Tibial nerve (tissue), 4 donors: ENCODE measurements around the gene TEX19. TPM values are rescaled to one million over a fixed set of nuclear protein-coding genes. Genes with fewer than 3 reads are reported as not detected.
A peak's percentile ranks its signal among the peaks of the same experiment; 100 is the strongest.
"Not testable (repeated sequence)": the region's sequence is repeated elsewhere in the genome, so short reads cannot be mapped to it uniquely, and the experiment has no call there.

Source experiments
- DNase-seq, 2 donors: peaks; one replicate each; pipeline ENCODE4 v3.0.0-alpha.2; 2019; ENCODE audit warnings: low spot score in 2 of 2
- H3K27ac ChIP-seq, 4 donors: fragments of 200-600 bp; sonication (generic) in 3 of 4; one replicate each; pipeline ENCODE4 v1.5.1; 2017 to 2019; ENCODE audit warnings: mild to moderate bottlenecking in 1 of 4
- H3K27me3 ChIP-seq, 2 donors: fragments of 200-600 bp; sonication (generic) in 1 of 2; one replicate each; pipeline versions ENCODE4 v1.5.1 to v1.6.0; 2017 to 2019
- H3K36me3 ChIP-seq, 3 donors: fragments of 200-600 bp; sonication (generic); one replicate each; pipeline ENCODE4 v1.5.1; 2018 to 2019
- H3K4me1 ChIP-seq, 4 donors: fragments of 200-600 bp; sonication (generic) in 3 of 4; one replicate each; pipeline ENCODE4 v1.5.1; 2017 to 2019
- H3K4me3 ChIP-seq, 4 donors: fragments of 200-600 bp; sonication (generic) in 3 of 4; one replicate each; pipeline ENCODE4 v1.5.1; 2017 to 2019; ENCODE audit warnings: mild to moderate bottlenecking in 1 of 4, moderate library complexity in 1 of 4
- H3K9me3 ChIP-seq, 4 donors: fragments of 200-600 bp; sonication (generic) in 3 of 4; one replicate each; pipeline ENCODE4 v1.5.1; 2017 to 2019
- EP300 ChIP-seq, 2 donors: sonication (generic); formaldehyde crosslinking; IDR thresholded peaks; one replicate each; pipeline ENCODE4 v1.6.1; 2017; ENCODE audit warnings: antibody characterized with exemption in 2 of 2, mild to moderate bottlenecking in 1 of 2
- POLR2A ChIP-seq, 2 donors: fragments of 450-650 bp; IDR thresholded peaks; one replicate each; pipeline ENCODE4 v1.6.1; 2017; ENCODE audit warnings: antibody characterized with exemption in 2 of 2, mild to moderate bottlenecking in 2 of 2, moderate library complexity in 2 of 2
- WGBS, 2 donors: methylation state at CpG; one replicate each; pipeline ENCODE4 v1.1.5; 2018; 5-methylcytosine and 5-hydroxymethylcytosine counted together
- total RNA-seq, 4 donors: library from RNA; depleted of rRNA; stranded (reverse); fragments of >200 nt; gene quantifications; one replicate each; pipeline ENCODE4 v1.1.0, GENCODE V29; 2016
- TF ChIP-seq, protein P1 (sequence below), 5 experiments: fragments of 200-600 bp in 3 of 5; fragments of 450-650 bp in 2 of 5; sonication (generic) in 3 of 5; IDR thresholded peaks; one replicate each; pipeline ENCODE4 v1.5.1; 2016 to 2019; ENCODE audit warnings: antibody characterized with exemption in 5 of 5, mild to moderate bottlenecking in 3 of 5, moderate library complexity in 2 of 5

The TEX19 gene
- total RNA-seq, 4 donors from 2014 or later = not detected

- 93 to 95% methylated on average over 7 of the region's 7 CpGs for WGBS, 2 donors
- no peaks in the 10 kb centered on the region for H3K9me3 ChIP-seq
- no peaks in the 10 kb centered on the region for H3K36me3 ChIP-seq
- H3K27ac ChIP-seq = no peak overlapping the region
- TF ChIP-seq EP300 (IDR thresholded peaks at IDR 0.05) (no peak), POLR2A (IDR thresholded peaks at IDR 0.05) (no peak)
- TF ChIP-seq, protein P1, sequence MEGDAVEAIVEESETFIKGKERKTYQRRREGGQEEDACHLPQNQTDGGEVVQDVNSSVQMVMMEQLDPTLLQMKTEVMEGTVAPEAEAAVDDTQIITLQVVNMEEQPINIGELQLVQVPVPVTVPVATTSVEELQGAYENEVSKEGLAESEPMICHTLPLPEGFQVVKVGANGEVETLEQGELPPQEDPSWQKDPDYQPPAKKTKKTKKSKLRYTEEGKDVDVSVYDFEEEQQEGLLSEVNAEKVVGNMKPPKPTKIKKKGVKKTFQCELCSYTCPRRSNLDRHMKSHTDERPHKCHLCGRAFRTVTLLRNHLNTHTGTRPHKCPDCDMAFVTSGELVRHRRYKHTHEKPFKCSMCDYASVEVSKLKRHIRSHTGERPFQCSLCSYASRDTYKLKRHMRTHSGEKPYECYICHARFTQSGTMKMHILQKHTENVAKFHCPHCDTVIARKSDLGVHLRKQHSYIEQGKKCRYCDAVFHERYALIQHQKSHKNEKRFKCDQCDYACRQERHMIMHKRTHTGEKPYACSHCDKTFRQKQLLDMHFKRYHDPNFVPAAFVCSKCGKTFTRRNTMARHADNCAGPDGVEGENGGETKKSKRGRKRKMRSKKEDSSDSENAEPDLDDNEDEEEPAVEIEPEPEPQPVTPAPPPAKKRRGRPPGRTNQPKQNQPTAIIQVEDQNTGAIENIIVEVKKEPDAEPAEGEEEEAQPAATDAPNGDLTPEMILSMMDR (IDR thresholded peaks at IDR 0.05) = no peak
- peaks cover 0 to 27% (median 8%) of the 10 kb centered on the region in 4 donors for H3K4me1 ChIP-seq
- peaks cover 0 to 77% of the 10 kb centered on the region in 2 donors for H3K27me3 ChIP-seq
- H3K4me3 ChIP-seq = no peak overlapping the region
- DNase-seq = no peak
These were observed 10.2 kb downstream of the TEX19 start for GRCh38 chr17:82369211-82369610.

DNA sequence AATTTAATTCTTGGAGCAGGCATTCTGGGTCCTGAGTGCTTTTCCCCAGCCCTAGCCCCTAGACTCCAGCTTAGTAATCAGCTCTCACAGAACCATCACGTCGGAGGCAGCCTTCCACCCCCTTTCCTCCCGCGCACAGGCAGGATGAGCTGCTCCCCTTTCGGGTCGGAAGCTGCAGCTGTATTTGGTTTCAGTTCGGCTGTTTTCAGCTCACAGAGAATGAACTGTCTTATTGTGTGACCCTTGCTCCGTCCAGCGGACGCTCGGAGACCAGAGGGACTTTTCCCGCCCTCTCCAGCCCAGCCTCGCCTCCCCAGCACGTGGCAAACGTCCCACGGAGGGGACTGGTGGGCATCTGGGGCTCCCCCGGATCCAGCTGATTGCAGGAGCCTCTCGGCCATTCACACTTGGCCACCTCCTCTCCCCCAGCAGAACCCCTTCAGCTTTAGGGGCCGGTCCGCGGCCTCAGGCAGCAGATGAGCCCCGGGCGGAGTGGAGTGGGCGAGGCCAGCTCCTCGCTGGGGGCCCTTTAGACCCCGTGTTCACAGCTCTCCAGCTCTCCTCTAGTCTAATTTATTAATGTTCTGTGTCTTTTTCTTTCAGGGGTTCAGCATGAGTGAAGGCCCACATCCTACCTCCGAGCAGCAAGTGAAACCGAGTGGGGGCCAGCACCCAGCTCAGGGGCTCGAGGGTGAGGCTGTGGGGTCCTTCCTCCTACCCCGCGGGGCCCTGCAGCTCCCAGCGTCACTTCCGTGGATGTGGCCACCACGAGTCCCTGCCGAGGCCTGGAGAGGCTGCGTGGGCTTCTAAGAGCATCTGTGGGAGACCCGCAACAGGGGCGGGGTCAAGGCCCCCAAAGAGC, 11.7 kb downstream of the TEX19 start:
- H3K4me1 ChIP-seq = peaks cover 0 to 32% (median 8%) of the 10 kb centered on the region in 4 donors
- WGBS, 2 donors = 15 to 28% methylated on average over 33 to 34 of the region's 38 CpGs
- H3K4me3 ChIP-seq = peak overlapping the region; percentile 13 to 44 (median 26)
- TF ChIP-seq POLR2A (IDR thresholded peaks at IDR 0.05) = no peak
- no peak for TF ChIP-seq EP300 (IDR thresholded peaks at IDR 0.05)
- TF ChIP-seq, protein P1 (IDR thresholded peaks at IDR 0.05) = no peak
- H3K9me3 ChIP-seq = no peaks in the 10 kb centered on the region
- H3K27me3 ChIP-seq = peaks cover 0 to 84% of the 10 kb centered on the region in 2 donors
- no peak overlapping the region for H3K27ac ChIP-seq
- DNase-seq = no peak
- no peaks in the 10 kb centered on the region for H3K36me3 ChIP-seq

GRCh38 chr17:82371333-82372248, 12.5 kb downstream of the TEX19 start, which contains the start of gene UTS2R:
Gene UTS2R, plus strand, starts transcription at chr17:82371765. Its CDS starts 2,560 bp downstream, at chr17:82374325.
- Histone ChIP-seq H3K36me3 (no peaks in the 10 kb centered on the region), H3K4me3 (peak within 1 kb of the TSS; percentile 13 to 44 (median 26)), H3K27ac (no peak within 1 kb of the TSS), H3K27me3 (peaks cover 0 to 92% of the 10 kb centered on the region in 2 donors), H3K9me3 (no peaks in the 10 kb centered on the region), H3K4me1 (peaks cover 0 to 32% (median 8%) of the 10 kb centered on the region in 4 donors)
- TF ChIP-seq, protein P1 (IDR thresholded peaks at IDR 0.05) = no peak
- TF ChIP-seq POLR2A (IDR thresholded peaks at IDR 0.05) (no peak), EP300 (IDR thresholded peaks at IDR 0.05) (no peak)
- no peak for DNase-seq
- WGBS, 2 donors = 2 to 9% methylated on average over 28 to 39 of the region's 109 CpGs

DNA sequence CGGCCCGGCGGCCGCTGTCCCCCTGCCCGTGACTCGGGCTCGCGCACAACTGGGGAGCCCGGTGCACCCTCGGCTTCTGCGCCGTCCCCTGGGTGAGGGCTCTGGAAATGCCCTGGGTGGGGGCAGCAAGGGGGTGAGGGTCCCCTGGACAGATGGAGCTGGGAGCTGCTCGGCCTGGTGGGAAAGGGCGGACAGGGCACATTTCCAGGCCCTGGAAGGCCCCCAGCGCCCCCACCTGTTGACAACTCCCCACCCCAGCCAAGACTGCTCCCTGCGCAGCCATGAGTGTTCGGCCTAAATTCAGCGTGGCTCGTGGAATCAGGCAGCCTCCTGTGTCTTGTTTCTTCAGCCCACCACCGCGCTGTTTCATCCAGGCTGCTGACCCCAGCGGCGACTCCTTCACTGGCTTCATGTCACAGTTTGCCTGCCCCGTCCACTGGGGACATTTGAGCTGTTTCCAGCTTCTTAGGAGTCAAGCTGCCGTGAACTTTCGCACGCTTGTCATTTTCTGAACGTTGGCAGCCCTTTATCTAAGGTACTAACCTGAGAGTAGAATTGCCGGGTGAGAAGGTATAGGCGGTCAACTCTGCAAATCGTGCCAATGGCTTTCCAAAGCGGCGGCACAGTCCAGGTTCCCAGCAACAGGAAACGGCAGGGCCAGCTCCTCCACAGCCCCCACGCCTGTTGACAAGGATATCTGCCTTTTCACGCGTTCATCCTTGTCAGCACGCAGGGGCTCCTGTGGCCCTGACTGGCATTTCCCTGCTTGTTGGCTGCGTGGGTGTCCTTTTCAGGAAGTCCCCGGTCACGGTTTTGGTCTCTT, 13.4 kb downstream of the TEX19 start:
- no peak overlapping the region for H3K4me3 ChIP-seq
- H3K36me3 ChIP-seq = no peaks in the 10 kb centered on the region
- 49 to 65% methylated on average over 33 to 41 of the region's 41 CpGs for WGBS, 2 donors
- H3K9me3 ChIP-seq = no peaks in the 10 kb centered on the region
- H3K4me1 ChIP-seq = peaks cover 0 to 32% (median 8%) of the 10 kb centered on the region in 4 donors
- no peak for TF ChIP-seq EP300 (IDR thresholded peaks at IDR 0.05)
- DNase-seq = no peak
- no peak overlapping the region for H3K27ac ChIP-seq
- H3K27me3 ChIP-seq = peaks cover 0 to 87% of the 10 kb centered on the region in 2 donors

DNA sequence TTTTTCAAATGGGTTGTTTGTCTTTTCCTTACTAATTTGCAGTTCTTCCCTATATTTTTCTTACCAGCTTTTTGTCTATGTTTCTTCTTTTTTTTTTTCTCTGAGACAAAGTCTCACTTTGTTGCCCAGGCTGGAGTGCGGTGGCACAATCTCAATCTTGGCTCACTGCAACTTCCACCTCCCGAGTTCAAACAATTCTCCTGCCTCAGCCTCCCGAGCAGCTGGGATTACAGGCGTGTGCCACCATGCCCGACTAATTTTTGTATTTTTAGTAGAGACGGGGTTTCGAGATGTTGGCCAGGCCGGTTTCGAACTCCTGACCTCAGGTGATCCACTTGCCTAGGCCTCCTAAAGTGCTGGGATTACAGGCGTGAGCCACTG, 14.0 kb downstream of the TEX19 start:
- 80 to 87% methylated on average over 10 of the region's 10 CpGs for WGBS, 2 donors
- H3K9me3 ChIP-seq, H3K36me3 ChIP-seq, H3K4me3 ChIP-seq, DNase-seq, H3K27ac ChIP-seq: not testable (repeated sequence)
- Histone ChIP-seq H3K4me1 (peaks cover 0 to 32% (median 8%) of the 10 kb centered on the region in 4 donors), H3K27me3 (peaks cover 0 to 88% of the 10 kb centered on the region in 2 donors)
